Bronchial epithelial cell (primary cell): ENCODE data around the gene TP53TG5. TPM values are rescaled to one million over a fixed set of nuclear protein-coding genes. Genes with fewer than 3 reads are reported as not detected.

Source experiments
- DNase-seq: peaks from one replicate; pipeline ENCODE4 v3.0.0-alpha.2; 2010; ENCODE audit warnings: low read depth
- FAIRE-seq: peaks from 2 replicates; lab custom pipeline; 2011; peaks lifted over from hg19 to GRCh38; lab: Jason Lieb, UNC
- H3K27me3 ChIP-seq: 2 replicates; pipeline ENCODE4 v1.5.1; 2011; ENCODE audit warnings: low read length; ENCODE audit not compliant: control insufficient read depth, insufficient read depth
- H3K36me3 ChIP-seq: 2 replicates; pipeline ENCODE4 v1.5.1; 2011; ENCODE audit warnings: low read length; ENCODE audit not compliant: control insufficient read depth, insufficient read depth
- H3K4me3 ChIP-seq: 2 replicates; pipeline ENCODE4 v1.5.1; 2011; ENCODE audit warnings: mild to moderate bottlenecking, low read depth, low read length, control low read depth
- total RNA-seq: library from RNA; depleted of rRNA; stranded (reverse); fragments of >200 nt; gene quantifications from 2 replicates; pipeline ENCODE4 v1.2.1, GENCODE V29; 2014
- TF ChIP-seq, protein P1 (sequence below): IDR thresholded peaks from 2 replicates; pipeline ENCODE4 v1.5.1; 2011; ENCODE audit warnings: mild to moderate bottlenecking, moderate library complexity, low read length, control low read depth, inconsistent platforms; ENCODE audit not compliant: insufficient read depth, severe bottlenecking

TP53TG5 gene
- total RNA-seq, 1 donor from 2014 or later = not detected

- no peak overlapping the region for H3K4me3 ChIP-seq
- no peaks in the 10 kb centered on the region for H3K27me3 ChIP-seq
- FAIRE-seq (no peak), DNase-seq (no peak)
- H3K36me3 ChIP-seq = peaks cover 9% of the 10 kb centered on the region
- TF ChIP-seq, protein P1, sequence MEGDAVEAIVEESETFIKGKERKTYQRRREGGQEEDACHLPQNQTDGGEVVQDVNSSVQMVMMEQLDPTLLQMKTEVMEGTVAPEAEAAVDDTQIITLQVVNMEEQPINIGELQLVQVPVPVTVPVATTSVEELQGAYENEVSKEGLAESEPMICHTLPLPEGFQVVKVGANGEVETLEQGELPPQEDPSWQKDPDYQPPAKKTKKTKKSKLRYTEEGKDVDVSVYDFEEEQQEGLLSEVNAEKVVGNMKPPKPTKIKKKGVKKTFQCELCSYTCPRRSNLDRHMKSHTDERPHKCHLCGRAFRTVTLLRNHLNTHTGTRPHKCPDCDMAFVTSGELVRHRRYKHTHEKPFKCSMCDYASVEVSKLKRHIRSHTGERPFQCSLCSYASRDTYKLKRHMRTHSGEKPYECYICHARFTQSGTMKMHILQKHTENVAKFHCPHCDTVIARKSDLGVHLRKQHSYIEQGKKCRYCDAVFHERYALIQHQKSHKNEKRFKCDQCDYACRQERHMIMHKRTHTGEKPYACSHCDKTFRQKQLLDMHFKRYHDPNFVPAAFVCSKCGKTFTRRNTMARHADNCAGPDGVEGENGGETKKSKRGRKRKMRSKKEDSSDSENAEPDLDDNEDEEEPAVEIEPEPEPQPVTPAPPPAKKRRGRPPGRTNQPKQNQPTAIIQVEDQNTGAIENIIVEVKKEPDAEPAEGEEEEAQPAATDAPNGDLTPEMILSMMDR = no peak
Observed at GRCh38 chr20:45340951-45341350, 37.2 kb downstream of the TP53TG5 start.

DNA sequence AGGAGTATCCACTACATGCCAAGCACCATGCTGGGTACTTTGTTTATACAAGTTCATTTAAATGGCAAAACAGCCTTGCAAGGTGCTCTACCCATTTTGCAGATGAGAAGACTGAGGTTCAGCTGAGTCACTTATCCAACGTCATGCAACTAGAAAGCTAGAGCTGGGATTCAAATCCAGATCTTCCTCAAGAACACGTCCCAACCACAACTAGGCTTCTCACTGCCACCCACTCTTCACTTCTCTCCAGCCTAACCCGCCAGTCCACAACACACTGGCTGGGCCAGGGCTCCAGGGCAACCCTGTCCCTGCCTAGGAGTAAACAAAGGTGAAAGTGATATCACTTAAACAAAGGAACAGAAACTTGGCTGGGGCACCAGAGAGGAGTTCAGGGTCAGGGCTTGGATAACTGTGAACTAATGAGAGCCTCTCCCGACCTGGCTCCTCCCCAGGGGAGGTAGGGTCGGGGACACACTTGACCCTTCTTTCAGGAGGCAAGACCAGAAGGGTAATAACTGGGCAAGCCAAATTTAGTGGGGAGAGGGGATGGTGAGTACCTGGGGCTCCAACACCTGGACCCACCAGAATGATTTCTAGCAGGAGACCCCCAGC lies 37.8 kb downstream of the TP53TG5 start:
- TF ChIP-seq, protein P1 = no peak
- no peaks in the 10 kb centered on the region for H3K27me3 ChIP-seq
- no peak for DNase-seq
- H3K36me3 ChIP-seq = peaks cover 15% of the 10 kb centered on the region
- no peak for FAIRE-seq
- H3K4me3 ChIP-seq = no peak overlapping the region

GRCh38 chr20:45339799-45340198 lies 38.3 kb downstream of the TP53TG5 start:
- H3K27me3 ChIP-seq = no peaks in the 10 kb centered on the region
- no peak overlapping the region for H3K4me3 ChIP-seq
- peaks cover 20% of the 10 kb centered on the region for H3K36me3 ChIP-seq
- TF ChIP-seq, protein P1 = no peak
- FAIRE-seq = no peak
- DNase-seq = no peak

DNA sequence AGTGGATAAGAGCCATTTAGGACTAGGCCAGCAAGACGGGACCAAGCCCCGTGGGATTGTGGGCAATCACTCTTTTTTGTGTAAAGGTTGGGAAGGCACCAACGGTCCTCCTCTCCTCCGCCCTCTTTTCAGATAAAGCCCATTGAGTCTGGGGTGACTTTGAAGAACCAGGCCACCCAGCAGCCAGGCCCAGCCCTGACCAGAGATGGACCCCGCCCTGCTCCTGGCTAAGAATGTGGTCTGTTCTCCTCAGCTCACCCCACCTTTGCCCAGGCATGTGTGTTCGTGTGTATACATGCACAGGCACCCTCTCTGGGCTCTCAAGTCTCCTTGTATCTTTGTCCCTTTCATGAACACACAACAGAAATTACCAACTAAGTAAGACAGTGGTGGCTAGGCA lies 39.0 kb downstream of the TP53TG5 start:
- TF ChIP-seq, protein P1 = no peak
- H3K4me3 ChIP-seq = no peak overlapping the region
- peaks cover 21% of the 10 kb centered on the region for H3K36me3 ChIP-seq
- DNase-seq (peak; percentile 95), FAIRE-seq (no peak)
- no peaks in the 10 kb centered on the region for H3K27me3 ChIP-seq

DNA sequence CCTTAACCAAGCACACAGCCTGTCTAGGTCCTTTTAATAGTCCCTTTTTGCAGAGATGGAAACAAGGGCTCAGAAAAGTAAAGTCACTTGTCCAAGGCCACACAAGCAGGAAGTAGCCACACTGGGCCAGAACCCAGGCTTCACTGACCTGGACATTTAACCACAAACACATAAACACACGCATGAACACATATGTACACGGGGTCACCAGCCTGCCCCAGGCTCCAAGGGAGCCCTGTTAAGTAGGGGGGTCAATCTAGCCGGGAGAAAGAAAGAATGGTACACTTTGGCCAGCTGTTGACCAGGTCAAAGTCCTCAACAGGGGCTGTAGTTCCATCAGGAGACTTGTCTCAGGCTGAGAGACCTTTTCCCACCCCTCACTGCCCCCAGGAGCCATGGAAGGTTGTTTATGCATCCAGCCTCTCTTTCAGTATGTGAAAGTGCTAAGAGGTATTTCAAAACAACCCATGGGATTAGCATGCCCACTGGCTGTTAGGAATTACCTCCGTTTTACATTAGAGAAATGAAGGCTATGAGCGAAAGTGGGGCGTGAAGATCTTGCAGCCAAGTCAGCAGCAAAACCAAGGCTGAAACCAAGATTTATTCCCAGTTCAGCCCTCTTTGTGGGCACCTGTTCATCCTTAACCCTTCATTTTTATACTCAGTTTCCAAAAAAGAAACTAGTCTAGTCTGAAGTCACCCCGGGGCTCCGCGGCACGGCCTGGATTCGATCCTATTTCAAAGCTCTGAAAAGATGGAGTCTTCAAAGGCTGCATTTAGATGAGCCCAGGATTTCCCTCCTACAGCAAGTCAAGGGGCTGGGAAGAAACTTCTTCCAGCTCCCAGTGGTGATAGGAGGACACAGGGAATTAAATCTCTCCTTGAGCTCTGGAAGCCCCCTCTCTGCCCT lies 39.7 kb downstream of the TP53TG5 start:
- Histone ChIP-seq H3K36me3 (peaks cover 20% of the 10 kb centered on the region), H3K4me3 (no peak overlapping the region), H3K27me3 (no peaks in the 10 kb centered on the region)
- no peak for DNase-seq
- no peak for FAIRE-seq
- TF ChIP-seq, protein P1 = no peak
